ENCODE results near the gene DMKN. TPM values are rescaled to one million over a fixed set of nuclear protein-coding genes. Genes with fewer than 3 reads are reported as not detected.

DMKN gene
- total and polyA plus RNA-seq, 2 of the 8 experiments (the other 6 are each of a cell fraction or from before 2014, with no cell fraction given) = 290 to 330 TPM

- no peak overlapping the region for H3K18ac ChIP-seq (ENCODE audit: extremely low read depth, low read length)
- H3K9me3 ChIP-seq (ENCODE audit: insufficient read depth in 2 of 2, low read depth in 1 of 2, low read length in 1 of 2) = no peaks in the 10 kb centered on the region
- H3K4me1 ChIP-seq (replicated peaks in 1 of 4; ENCODE audit: control insufficient read depth in 3 of 4, insufficient read depth in 4 of 4, low read length in 3 of 4) = no peaks in the 10 kb centered on the region
- no peaks in the 10 kb centered on the region for H3K27me3 ChIP-seq (replicated peaks in 1 of 4; ENCODE audit: control insufficient read depth in 3 of 4, extremely low read depth in 1 of 4, insufficient read depth in 3 of 4, low read length in 3 of 4)
- DNase-seq (ENCODE audit: low read depth in 1 of 2, low spot score in 2 of 2) (no peak), FAIRE-seq (no peak)
- H3K27ac ChIP-seq (ENCODE audit: low read depth, low read length) = no peak overlapping the region
- H3K14ac ChIP-seq (ENCODE audit: insufficient read length) = no peak overlapping the region
- no peak overlapping the region for H2AK5ac ChIP-seq (ENCODE audit: low read depth, low read length)
- H3K36me3 ChIP-seq (ENCODE audit: control insufficient read depth in 2 of 4, insufficient read depth in 4 of 4, low read length in 3 of 4) = no peaks in the 10 kb centered on the region
- WGBS, 2 experiments (ENCODE audit: extremely low coverage in 1 of 2, insufficient coverage in 1 of 2, insufficient read length in 1 of 2, insufficient replicate concordance in 2 of 2, low coverage in 1 of 2, low lambda C conversion rate in 2 of 2, missing lambda C conversion rate in 1 of 2) = 60% methylated on average over 1 of the region's 1 CpG; no CpG with 5 or more reads in 1 of the 2 experiments
- H3K23me2 ChIP-seq (ENCODE audit: low read depth, low read length) = no peaks in the 10 kb centered on the region
- no peak overlapping the region for H3K56ac ChIP-seq (replicated peaks; ENCODE audit: insufficient read length, low read depth, low read length)
- no peaks in the 10 kb centered on the region for H4K20me1 ChIP-seq (replicated peaks in 1 of 2; ENCODE audit: control insufficient read depth in 1 of 2, insufficient read depth in 2 of 2, low read length in 2 of 2)
- H2AFZ ChIP-seq (ENCODE audit: low read length) = no peak overlapping the region; the same call in 1 of the 2 replicates
- H2BK5ac ChIP-seq (ENCODE audit: low read depth, low read length) = no peak overlapping the region
- H2BK15ac ChIP-seq (ENCODE audit: low read length) = no peak overlapping the region
- H3K4ac ChIP-seq (replicated peaks; ENCODE audit: insufficient read length, low read depth, low read length) = no peak overlapping the region
- H3K4me2 ChIP-seq (ENCODE audit: insufficient read depth in 1 of 2, low read depth in 2 of 2, low read length in 2 of 2) = no peak overlapping the region
- no peak overlapping the region for H4K8ac ChIP-seq (ENCODE audit: extremely low read depth, insufficient read depth, low read length)
- no peak overlapping the region for H4K91ac ChIP-seq (replicated peaks; ENCODE audit: insufficient read length, low read length)
- H4K5ac ChIP-seq (ENCODE audit: insufficient read length, low read depth, low read length) = no peak overlapping the region
- H2BK120ac ChIP-seq (replicated peaks; ENCODE audit: low read depth, low read length) = no peak overlapping the region
- no peak overlapping the region for H2BK20ac ChIP-seq (ENCODE audit: low read length)
- no peaks in the 10 kb centered on the region for H3K79me1 ChIP-seq (ENCODE audit: low read depth, low read length)
- no peaks in the 10 kb centered on the region for H3K79me2 ChIP-seq (ENCODE audit: control insufficient read depth in 1 of 2, insufficient read depth in 2 of 2, low read length in 2 of 2)
- ChIA-PET POLR2A (ENCODE audit: partially characterized antibody) (interaction anchor here (0.6 kb wide), 1 partner anchor 29 kb away, joined by 3 read pairs; no protein-coding TSS in a partner anchor), CTCF (ENCODE audit: partially characterized antibody) (interaction anchor here (0.7 to 1.8 kb wide), 6 partner anchors 17 to 113 kb away, joined by 3 to 5 read pairs (median 4); partner anchors contain the start of gene FFAR3)
- no peak overlapping the region for H3K4me3 ChIP-seq (ENCODE audit: extremely low read depth in 1 of 4, insufficient read depth in 2 of 4, low read depth in 3 of 4, low read length in 4 of 4)
- H2BK12ac ChIP-seq (ENCODE audit: low read depth, low read length) = no peak overlapping the region
- no peak overlapping the region for H3K23ac ChIP-seq (ENCODE audit: insufficient read length)
- H3K9ac ChIP-seq (replicated peaks in 1 of 4; ENCODE audit: extremely low read depth in 1 of 4, low read depth in 3 of 4, low read length in 3 of 4) = no peak overlapping the region
- TF ChIP-seq KDM4A (IDR thresholded peaks at IDR 0.05; ENCODE audit: low read depth, low read length, severe bottlenecking) (no peak), CBX8 (IDR thresholded peaks at IDR 0.05; ENCODE audit: borderline replicate concordance, low read depth, low read length) (no peak), TAF7 (optimal IDR thresholded peaks at IDR 0.05; ENCODE audit: borderline replicate concordance, low read depth, low read length) (no peak), RNF2 (IDR thresholded peaks at IDR 0.05; ENCODE audit: borderline replicate concordance, low read depth, low read length, missing control alignments, poor library complexity, severe bottlenecking) (no peak), RFX5 (IDR thresholded peaks at IDR 0.05; ENCODE audit: borderline replicate concordance, low read depth, low read length) (no peak), SUZ12 (IDR thresholded peaks at IDR 0.05; ENCODE audit: low read length) (no peak), KDM1A (IDR thresholded peaks at IDR 0.05; ENCODE audit: borderline replicate concordance, low read length) (no peak), RAD21 (IDR thresholded peaks at IDR 0.05 in 1 of 2, conservative IDR thresholded peaks at IDR 0.05 in 1 of 2; ENCODE audit: low read depth in 2 of 2, low read length in 2 of 2) (no peak), RXRA (IDR thresholded peaks at IDR 0.05; ENCODE audit: insufficient read depth, low read depth, low read length) (no peak), TAF1 (IDR thresholded peaks at IDR 0.05; ENCODE audit: low read depth, low read length) (no peak), SP2 (IDR thresholded peaks at IDR 0.05; ENCODE audit: low read length) (no peak), EP300 (IDR thresholded peaks at IDR 0.05; ENCODE audit: borderline replicate concordance in 1 of 2, low read depth in 2 of 2, low read length in 2 of 2) (no peak), ASH2L (IDR thresholded peaks at IDR 0.05; ENCODE audit: low read length) (no peak)
These were observed 47.2 kb downstream of the DMKN start for GRCh38 chr19:35466259-35466658.

Measured in H1 (cell line).